SK-N-SH (cell line): ENCODE measurements around the gene PRMT9.

Experiments used
- CTCF ChIP-seq: fragments of 200-600 bp; sonication (generic); IDR thresholded peaks from 2 replicates; pipeline ENCODE4 v1.6.1; 2017; ENCODE audit warnings: antibody characterized with exemption, mild to moderate bottlenecking, moderate library complexity
- ELF1 ChIP-seq: IDR thresholded peaks from 2 replicates; pipeline ENCODE4 v1.4.0; 2012
- EP300 ChIP-seq, 2 experiments: IDR thresholded peaks; 2 replicates each; pipeline versions ENCODE4 v1.4.0 to v1.6.1; 2012; ENCODE audit warnings: borderline replicate concordance in 1 of 2, low read depth in 1 of 2, low read length in 1 of 2
- FOXM1 ChIP-seq: IDR thresholded peaks from 2 replicates; pipeline ENCODE4 v1.4.0; 2012; ENCODE audit warnings: low read depth, mild to moderate bottlenecking
- MXI1 ChIP-seq: IDR thresholded peaks from 2 replicates; pipeline ENCODE4 v1.6.1; 2012; ENCODE audit warnings: mild to moderate bottlenecking, low read depth, low read length, improper control_type of control experiment
- POLR2AphosphoS5 ChIP-seq: IDR thresholded peaks from 2 replicates; pipeline ENCODE4 v1.6.1; 2012; ENCODE audit warnings: low read depth, low read length
- RAD21 ChIP-seq: IDR thresholded peaks from 2 replicates; pipeline ENCODE4 v1.6.1; 2012; ENCODE audit warnings: mild to moderate bottlenecking, low read length
- RCOR1 ChIP-seq: fragments of 150-350 bp; IDR thresholded peaks from 2 replicates; pipeline ENCODE4 v1.6.1; 2017; ENCODE audit warnings: antibody characterized with exemption, low read length
- SMC3 ChIP-seq: IDR thresholded peaks from 2 replicates; pipeline ENCODE4 v1.6.1; 2012; ENCODE audit warnings: low read depth, low read length, improper control_type of control experiment

DNA sequence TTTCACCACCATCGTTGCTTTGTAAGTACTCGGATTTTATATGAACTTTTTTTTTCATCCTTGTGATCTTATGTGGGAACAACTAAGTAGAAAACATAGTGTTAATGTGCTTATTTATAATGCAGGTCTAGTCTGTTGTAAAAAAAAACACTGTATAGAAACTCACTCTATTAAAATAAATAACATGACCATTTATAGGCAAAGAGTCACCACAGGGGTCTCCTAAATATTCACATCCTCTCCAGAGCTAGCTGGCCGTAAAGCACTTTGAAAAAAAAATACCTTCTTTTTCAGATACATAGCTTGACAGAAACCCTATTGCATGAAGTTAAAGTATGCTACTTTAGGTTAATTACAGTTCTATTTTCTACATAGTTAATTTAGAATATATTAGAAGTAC, 55.5 kb downstream of the PRMT9 start:
- no peak for TF ChIP-seq RAD21
- no peak for TF ChIP-seq CTCF
- TF ChIP-seq POLR2AphosphoS5 = no peak
- TF ChIP-seq ELF1 = no peak
- no peak for TF ChIP-seq FOXM1
- TF ChIP-seq RCOR1 = no peak
- TF ChIP-seq SMC3 = no peak
- no peak for TF ChIP-seq MXI1
- TF ChIP-seq EP300 (IDR thresholded peaks at IDR 0.05; ENCODE audit: borderline replicate concordance in 1 of 2, low read depth in 1 of 2, low read length in 1 of 2) = no peak
